Lung (tissue), 12 donors: ENCODE data around the gene PRTFDC1. TPM values are rescaled to one million over a fixed set of nuclear protein-coding genes. Genes with fewer than 3 reads are reported as not detected.

ENCODE experiments used
- ATAC-seq: fragments of 200-7000 bp; cut with Tn5 transposase; one replicate; pipeline ENCODE4 v1.9.1; 2020; ENCODE audit warnings: moderate number of reproducible peaks; ENCODE audit not compliant: insufficient read depth, low FRiP score
- DNase-seq, 3 donors: peaks; one replicate each; pipeline ENCODE4 v3.0.0-alpha.2; 2013 to 2017
- H3K27ac ChIP-seq, 2 donors: one replicate each; pipeline ENCODE4 v1.5.1; 2013; ENCODE audit warnings: mild to moderate bottlenecking in 2 of 2, moderate library complexity in 2 of 2, control low read depth in 1 of 2, inconsistent platforms in 1 of 2, low read depth in 1 of 2, low read length in 1 of 2
- H3K27me3 ChIP-seq, 3 donors: one replicate each; pipeline ENCODE4 v1.5.1; 2013; ENCODE audit warnings: low read length in 2 of 3; ENCODE audit not compliant: control insufficient read depth in 3 of 3, insufficient read depth in 3 of 3
- H3K36me3 ChIP-seq, 4 donors: one replicate each; pipeline ENCODE4 v1.5.1; 2013; ENCODE audit warnings: low read length in 4 of 4, mild to moderate bottlenecking in 1 of 4, moderate library complexity in 1 of 4; ENCODE audit not compliant: control insufficient read depth in 4 of 4, insufficient read depth in 4 of 4
- H3K4me1 ChIP-seq, 5 donors: one replicate each; pipeline ENCODE4 v1.5.1; 2013; ENCODE audit warnings: low read length in 5 of 5, mild to moderate bottlenecking in 2 of 5, moderate library complexity in 1 of 5; ENCODE audit not compliant: control insufficient read depth in 5 of 5, insufficient read depth in 5 of 5
- H3K4me3 ChIP-seq: one replicate; pipeline ENCODE4 v1.5.1; 2013; ENCODE audit warnings: mild to moderate bottlenecking, control low read depth, moderate library complexity
- H3K9ac ChIP-seq, 2 donors: one replicate each; pipeline ENCODE4 v1.5.1; 2013; ENCODE audit warnings: low read length in 2 of 2, control low read depth in 1 of 2; ENCODE audit not compliant: insufficient read depth in 1 of 2
- H3K9me3 ChIP-seq, 4 donors: one replicate each; pipeline ENCODE4 v1.5.1; 2013; ENCODE audit warnings: low read length in 3 of 4, mild to moderate bottlenecking in 1 of 4, moderate library complexity in 1 of 4; ENCODE audit not compliant: control insufficient read depth in 4 of 4, insufficient read depth in 3 of 4
- WGBS, 2 donors: extraction: QIAGEN DNeasy Blood & Tissue Kit; methylation state at CpG; one replicate each; pipeline ENCODE4 v1.1.7; 2013; 5-methylcytosine and 5-hydroxymethylcytosine counted together
- polyA plus RNA-seq, 2 donors: library from polyadenylated mRNA; stranded (reverse); fragments of 200-250 nt; gene quantifications; one replicate each; pipeline ENCODE4 v1.2.1, GENCODE V29; 2013
- total RNA-seq, 2 donors: library from RNA; depleted of rRNA in 1 of 2; stranded (reverse); fragments of >200 nt in 1 of 2; gene quantifications; one replicate each; pipeline ENCODE4 v1.2.1, GENCODE V29; 2014 to 2021
- TF ChIP-seq, protein P1 (sequence below): IDR thresholded peaks from 2 replicates; pipeline ENCODE4 v1.5.1; 2012; ENCODE audit warnings: mild to moderate bottlenecking; ENCODE audit errors: control extremely low read depth, extremely low read depth
- donor health status: control.
- donor health status: control.
- donor health status: Bipolar disorder and iron deficiency.
- donor health status: healthy.
- donor health status: DM: yes; HTN: yes; CAD: no.

Gene PRTFDC1
- total and polyA plus RNA-seq, 4 donors = 1.6 to 12.5 (median 3.1) TPM

DNA sequence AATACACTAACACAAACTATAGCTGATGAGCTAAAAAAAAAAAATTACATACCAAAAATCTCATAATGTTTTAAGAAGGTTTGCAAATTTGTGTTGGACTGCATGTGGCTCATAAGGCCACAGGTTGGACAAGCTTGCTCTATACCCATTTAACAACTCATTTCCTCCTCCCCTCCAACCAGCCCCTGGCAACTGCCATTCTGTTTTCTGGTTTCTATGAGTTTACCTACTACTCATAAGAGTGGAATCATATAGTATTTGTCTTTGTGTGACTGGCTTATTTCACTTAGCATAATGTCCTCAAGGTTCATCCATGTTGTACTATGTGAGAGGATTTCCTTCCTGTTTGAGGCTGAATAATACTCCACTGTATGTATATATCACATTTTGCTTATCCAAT lies 128.3 kb downstream of the PRTFDC1 start:
- H3K27me3 ChIP-seq = no peaks in the 10 kb centered on the region

DNA sequence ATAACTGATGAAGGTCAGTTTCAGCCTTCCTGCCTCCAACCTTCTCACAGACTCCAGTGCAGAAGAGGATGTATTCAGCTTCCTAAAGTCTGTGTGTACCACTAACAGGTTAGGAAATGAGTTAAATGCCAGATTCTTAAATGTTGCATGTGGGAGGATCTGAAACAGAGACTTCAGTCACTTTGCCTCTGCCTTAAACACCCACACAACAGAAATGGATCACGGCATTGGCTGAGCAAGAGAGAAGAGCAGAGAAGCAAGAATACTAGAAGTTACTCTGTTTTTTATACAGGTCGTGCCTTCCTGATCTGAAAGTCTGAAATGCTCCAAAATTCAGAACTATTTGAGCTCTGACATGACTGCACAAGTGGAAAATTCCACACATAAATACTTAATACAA lies 129.8 kb downstream of the PRTFDC1 start:
- no peak for DNase-seq
- Histone ChIP-seq H3K36me3 (no peaks in the 10 kb centered on the region), H3K9ac (no peak overlapping the region), H3K4me3 (no peak overlapping the region), H3K4me1 (peaks cover 0 to 3% (median 0%) of the 10 kb centered on the region in 5 donors), H3K27me3 (no peaks in the 10 kb centered on the region), H3K27ac (no peak overlapping the region), H3K9me3 (no peaks in the 10 kb centered on the region)
- no peak for ATAC-seq
- WGBS, 2 donors = 80 to 91% methylated on average over 2 of the region's 2 CpGs
- TF ChIP-seq, protein P1, sequence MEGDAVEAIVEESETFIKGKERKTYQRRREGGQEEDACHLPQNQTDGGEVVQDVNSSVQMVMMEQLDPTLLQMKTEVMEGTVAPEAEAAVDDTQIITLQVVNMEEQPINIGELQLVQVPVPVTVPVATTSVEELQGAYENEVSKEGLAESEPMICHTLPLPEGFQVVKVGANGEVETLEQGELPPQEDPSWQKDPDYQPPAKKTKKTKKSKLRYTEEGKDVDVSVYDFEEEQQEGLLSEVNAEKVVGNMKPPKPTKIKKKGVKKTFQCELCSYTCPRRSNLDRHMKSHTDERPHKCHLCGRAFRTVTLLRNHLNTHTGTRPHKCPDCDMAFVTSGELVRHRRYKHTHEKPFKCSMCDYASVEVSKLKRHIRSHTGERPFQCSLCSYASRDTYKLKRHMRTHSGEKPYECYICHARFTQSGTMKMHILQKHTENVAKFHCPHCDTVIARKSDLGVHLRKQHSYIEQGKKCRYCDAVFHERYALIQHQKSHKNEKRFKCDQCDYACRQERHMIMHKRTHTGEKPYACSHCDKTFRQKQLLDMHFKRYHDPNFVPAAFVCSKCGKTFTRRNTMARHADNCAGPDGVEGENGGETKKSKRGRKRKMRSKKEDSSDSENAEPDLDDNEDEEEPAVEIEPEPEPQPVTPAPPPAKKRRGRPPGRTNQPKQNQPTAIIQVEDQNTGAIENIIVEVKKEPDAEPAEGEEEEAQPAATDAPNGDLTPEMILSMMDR = no peak

More for the DNA sequence above, 128.3 kb downstream of the PRTFDC1 start:
- no peak overlapping the region for H3K27ac ChIP-seq
- DNase-seq = no peak
- H3K4me1 ChIP-seq = peaks cover 0 to 3% (median 0%) of the 10 kb centered on the region in 5 donors
- no peak overlapping the region for H3K9ac ChIP-seq
- H3K9me3 ChIP-seq = no peaks in the 10 kb centered on the region
- H3K4me3 ChIP-seq = no peak overlapping the region
- TF ChIP-seq, protein P1 = no peak
- no peaks in the 10 kb centered on the region for H3K36me3 ChIP-seq
- ATAC-seq = no peak

DNA sequence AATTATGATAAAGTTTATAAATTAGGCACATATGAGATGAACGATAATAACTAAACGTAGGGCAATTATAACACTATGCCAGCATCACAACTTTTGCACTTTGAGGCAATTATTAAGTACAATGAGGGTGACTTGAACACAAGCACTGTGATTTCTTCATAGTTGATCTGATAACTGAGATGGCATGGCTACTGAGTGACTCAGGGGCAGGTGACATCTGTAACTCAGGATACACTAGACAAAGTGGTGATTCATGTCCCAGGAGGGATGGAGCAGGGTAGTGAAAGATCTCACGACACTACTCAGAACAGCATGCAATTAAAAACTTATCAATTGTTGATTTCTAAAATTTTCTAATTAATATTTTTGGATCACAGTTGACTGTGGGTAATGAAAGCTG lies 130.4 kb downstream of the PRTFDC1 start:
- Histone ChIP-seq H3K27ac (no peak overlapping the region), H3K4me3 (no peak overlapping the region), H3K9me3 (no peaks in the 10 kb centered on the region), H3K9ac (no peak overlapping the region), H3K27me3 (no peaks in the 10 kb centered on the region), H3K4me1 (peaks cover 0 to 3% (median 0%) of the 10 kb centered on the region in 5 donors), H3K36me3 (no peaks in the 10 kb centered on the region)
- ATAC-seq (no peak), DNase-seq (no peak)
- WGBS, 2 donors = 93 to 96% methylated on average over 3 of the region's 3 CpGs
- TF ChIP-seq, protein P1 = no peak

DNA sequence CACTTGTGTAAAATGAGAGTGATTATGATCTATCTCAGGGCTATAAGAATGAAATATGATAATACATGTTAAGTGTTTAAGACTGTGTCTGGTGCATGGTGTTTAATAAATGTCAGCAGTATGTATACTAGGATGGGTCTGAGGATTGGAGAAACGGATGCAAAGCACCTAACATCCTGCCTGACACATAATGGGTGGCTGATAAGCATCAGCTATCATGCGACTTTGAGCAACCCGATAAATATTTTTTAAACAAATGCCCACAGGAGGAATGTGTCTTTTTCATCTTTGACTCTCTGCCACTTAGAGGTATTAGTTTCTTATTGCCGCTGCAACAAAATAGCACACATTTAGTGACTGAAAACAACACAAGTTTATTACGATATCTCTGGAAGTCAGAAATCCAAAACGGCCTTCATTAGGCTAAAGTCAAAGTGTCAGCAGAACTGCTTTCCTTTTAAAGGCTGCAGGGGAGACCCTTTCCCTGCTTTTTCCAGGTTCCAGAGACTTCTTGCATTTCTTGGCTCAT lies 135.5 kb downstream of the PRTFDC1 start:
- no peak for DNase-seq
- H3K9me3 ChIP-seq = no peaks in the 10 kb centered on the region
- H3K4me1 ChIP-seq = peaks cover 0 to 2% (median 0%) of the 10 kb centered on the region in 5 donors
- no peaks in the 10 kb centered on the region for H3K36me3 ChIP-seq
- no peak overlapping the region for H3K27ac ChIP-seq
- no peak overlapping the region for H3K4me3 ChIP-seq
- no peak overlapping the region for H3K9ac ChIP-seq
- TF ChIP-seq, protein P1 = no peak
- 83% methylated on average over 6 of the region's 6 CpGs for WGBS, 2 donors
- H3K27me3 ChIP-seq = no peaks in the 10 kb centered on the region
- ATAC-seq = no peak
